Kidney (tissue), 14 donors: ENCODE measurements around the gene THSD4. TPM values are rescaled to one million over a fixed set of nuclear protein-coding genes. Genes with fewer than 3 reads are reported as not detected.

ENCODE experiments used
- DNase-seq, 5 donors: peaks; one replicate each; pipeline ENCODE4 v3.0.0-alpha.2; 2013 to 2020
- FAIRE-seq: peaks from 2 replicates; lab custom pipeline; 2012; peaks lifted over from hg19 to GRCh38; lab: Jason Lieb, UNC
- H3K27ac ChIP-seq, 2 donors: one replicate each; pipeline ENCODE4 v1.7.0; 2013; ENCODE audit warnings: low read depth in 2 of 2, low read length in 2 of 2, inconsistent platforms in 1 of 2
- H3K27me3 ChIP-seq: one replicate; pipeline ENCODE4 v1.7.1; 2013; ENCODE audit warnings: low read length, inconsistent platforms; ENCODE audit not compliant: control insufficient read depth, insufficient read depth
- H3K36me3 ChIP-seq, 3 donors: one replicate each; pipeline versions ENCODE4 v1.7.0 to v1.7.1; 2013; ENCODE audit warnings: low read length in 3 of 3, control low read depth in 1 of 3, inconsistent platforms in 1 of 3; ENCODE audit not compliant: insufficient read depth in 3 of 3, control insufficient read depth in 2 of 3
- H3K4me1 ChIP-seq, 3 donors: one replicate each; pipeline versions ENCODE4 v1.7.0 to v1.7.1; 2013; ENCODE audit warnings: low read length in 3 of 3, inconsistent platforms in 1 of 3, low read depth in 1 of 3; ENCODE audit not compliant: control insufficient read depth in 2 of 3, insufficient read depth in 2 of 3
- H3K4me3 ChIP-seq, 3 donors: one replicate each; pipeline versions ENCODE4 v1.7.0 to v1.8.1; 2013; ENCODE audit warnings: low read length in 3 of 3, control low read depth in 1 of 3, inconsistent platforms in 1 of 3
- H3K9ac ChIP-seq, 3 donors: one replicate each; pipeline versions ENCODE4 v1.7.0 to v1.7.1; 2013; ENCODE audit warnings: low read length in 3 of 3, control low read depth in 1 of 3, inconsistent platforms in 1 of 3
- H3K9me3 ChIP-seq, 3 donors: one replicate each; pipeline versions ENCODE4 v1.7.0 to v1.7.1; 2013; ENCODE audit warnings: low read length in 3 of 3, control low read depth in 1 of 3, inconsistent platforms in 1 of 3; ENCODE audit not compliant: control insufficient read depth in 2 of 3, insufficient read depth in 1 of 3
- intact Hi-C: fragments of 100-400 bp; cut with DNase I; formaldehyde crosslinking; loops from one replicate; pipeline ENCODE4 v1.11.1; 2022
- polyA plus RNA-seq: library from polyadenylated mRNA; stranded (reverse); fragments of 350-450 nt; fragmentation: Illumina TruSeq; extraction: RNeasy Lipid Tissue Mini Kit (QIAGEN cat#74804); gene quantifications from one replicate; pipeline ENCODE4 v1.2.3, GENCODE V29; 2014; ENCODE audit warnings: low read depth, low replicate concordance; ENCODE audit not compliant: insufficient read depth
- total RNA-seq: library from RNA; stranded (reverse); fragmentation: NEBNext Ultra II Directional; extraction: Animal tissue kit (Norgen Biotek cat#: 25700); gene quantifications from one replicate; pipeline ENCODE4 v1.2.1, GENCODE V29; 2021
- TF ChIP-seq, protein P1 (sequence below): IDR thresholded peaks from 3 replicates; pipeline ENCODE4 v1.5.1; 2012; ENCODE audit warnings: mild to moderate bottlenecking, moderate library complexity, borderline replicate concordance; ENCODE audit not compliant: insufficient read depth; ENCODE audit errors: extremely low read depth
- donor health status: control.
- donor health status: control.
- donor health status: control.
- donor health status: control.
- donor health status: control.
- donor health status: DM: yes; HTN: yes; CAD: no.
- donor health status: Normal renal cell carcinoma (clear cell type).

THSD4 gene
- total and polyA plus RNA-seq, 2 donors from 2014 or later, result 9.4 to 36.3 TPM

DNA sequence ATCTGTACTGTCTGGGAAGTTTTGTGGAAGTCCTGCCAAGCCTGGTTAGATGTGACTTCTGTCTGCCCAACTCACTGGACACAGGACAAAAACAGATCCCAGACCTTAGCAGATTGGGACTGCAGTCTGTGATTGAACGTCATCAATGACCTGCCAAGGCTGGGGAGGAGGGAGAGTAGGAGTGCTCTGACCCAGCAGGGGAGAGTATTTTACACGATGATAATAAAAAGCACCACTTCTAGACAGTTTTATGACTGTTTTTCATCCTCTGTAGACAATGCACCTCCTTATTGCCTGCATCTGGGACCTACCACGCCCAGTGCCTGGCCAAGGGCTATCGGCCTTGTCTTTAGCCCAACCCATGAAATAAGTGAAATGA is 592.8 kb downstream of the THSD4 start:
- Histone ChIP-seq H3K36me3 (no peaks in the 10 kb centered on the region), H3K4me3 (no peak overlapping the region), H3K27ac (peak overlapping the region in 1 of 2 donors; percentile 15), H3K4me1 (peaks cover 0 to 10% (median 6%) of the 10 kb centered on the region in 3 donors), H3K9me3 (no peaks in the 10 kb centered on the region), H3K9ac (no peak overlapping the region), H3K27me3 (no peaks in the 10 kb centered on the region)
- intact Hi-C loops, result no loop called here
- FAIRE-seq (no peak), DNase-seq (no peak)
- TF ChIP-seq, protein P1, sequence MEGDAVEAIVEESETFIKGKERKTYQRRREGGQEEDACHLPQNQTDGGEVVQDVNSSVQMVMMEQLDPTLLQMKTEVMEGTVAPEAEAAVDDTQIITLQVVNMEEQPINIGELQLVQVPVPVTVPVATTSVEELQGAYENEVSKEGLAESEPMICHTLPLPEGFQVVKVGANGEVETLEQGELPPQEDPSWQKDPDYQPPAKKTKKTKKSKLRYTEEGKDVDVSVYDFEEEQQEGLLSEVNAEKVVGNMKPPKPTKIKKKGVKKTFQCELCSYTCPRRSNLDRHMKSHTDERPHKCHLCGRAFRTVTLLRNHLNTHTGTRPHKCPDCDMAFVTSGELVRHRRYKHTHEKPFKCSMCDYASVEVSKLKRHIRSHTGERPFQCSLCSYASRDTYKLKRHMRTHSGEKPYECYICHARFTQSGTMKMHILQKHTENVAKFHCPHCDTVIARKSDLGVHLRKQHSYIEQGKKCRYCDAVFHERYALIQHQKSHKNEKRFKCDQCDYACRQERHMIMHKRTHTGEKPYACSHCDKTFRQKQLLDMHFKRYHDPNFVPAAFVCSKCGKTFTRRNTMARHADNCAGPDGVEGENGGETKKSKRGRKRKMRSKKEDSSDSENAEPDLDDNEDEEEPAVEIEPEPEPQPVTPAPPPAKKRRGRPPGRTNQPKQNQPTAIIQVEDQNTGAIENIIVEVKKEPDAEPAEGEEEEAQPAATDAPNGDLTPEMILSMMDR, result no peak

DNA sequence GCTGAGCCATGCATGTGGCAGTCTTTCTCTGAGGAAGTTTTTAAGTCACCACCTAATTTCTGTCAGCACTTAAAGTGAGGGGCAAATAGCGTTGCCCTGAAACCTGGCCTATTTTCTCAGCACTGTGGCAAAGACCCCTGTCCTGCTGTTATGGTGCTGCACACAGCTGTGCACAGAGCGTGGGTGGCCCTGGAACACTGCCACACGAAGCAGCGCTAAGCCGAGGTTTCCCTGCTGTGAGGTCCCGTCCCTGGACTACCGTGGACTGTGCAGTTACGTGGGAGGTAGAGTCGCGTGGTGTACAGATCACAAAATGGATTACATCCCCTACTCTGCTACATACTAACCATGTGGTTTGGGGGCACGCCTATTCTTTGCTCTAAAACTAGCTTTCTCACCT is 593.5 kb downstream of the THSD4 start:
- H3K27me3 ChIP-seq, result no peaks in the 10 kb centered on the region
- no peaks in the 10 kb centered on the region for H3K9me3 ChIP-seq
- intact Hi-C loops, result no loop called here
- H3K4me1 ChIP-seq, result peaks cover 0 to 10% (median 6%) of the 10 kb centered on the region in 3 donors
- no peaks in the 10 kb centered on the region for H3K36me3 ChIP-seq
- FAIRE-seq, result no peak
- H3K4me3 ChIP-seq, result no peak overlapping the region
- peak in 3 of 5 donors; percentile 20 to 74 (median 56) for DNase-seq
- H3K27ac ChIP-seq, result no peak overlapping the region
- no peak overlapping the region for H3K9ac ChIP-seq
- TF ChIP-seq, protein P1, result no peak

DNA sequence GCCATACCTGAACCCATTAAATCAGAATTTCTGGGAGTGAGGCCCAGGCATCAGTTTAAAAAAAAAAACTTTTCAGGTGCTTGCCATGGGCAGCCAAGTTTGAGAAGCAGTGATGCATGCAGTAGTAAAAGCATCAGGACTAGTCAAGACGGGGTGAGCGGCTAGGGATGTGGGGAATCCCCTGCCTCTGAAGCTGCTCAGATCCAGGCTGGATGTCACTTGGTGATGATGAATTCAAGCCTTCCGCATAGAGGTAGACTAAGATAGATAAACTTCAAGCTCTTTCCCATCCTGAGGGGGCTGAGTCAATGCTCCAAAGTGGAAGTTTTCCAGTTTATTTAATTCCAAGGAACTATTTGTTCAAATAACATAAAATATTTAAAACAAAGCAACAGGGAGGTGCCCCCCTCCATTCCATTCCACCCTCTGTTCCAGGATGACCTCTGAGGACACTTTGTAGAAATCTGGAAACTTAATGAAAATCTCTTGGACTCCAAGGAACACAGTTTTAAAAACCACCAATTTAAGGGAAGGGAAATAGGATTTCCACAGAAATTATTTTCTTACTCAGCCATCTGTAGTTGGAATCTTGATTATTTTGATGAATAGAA is 594.6 kb downstream of the THSD4 start:
- FAIRE-seq, result no peak

More for the DNA sequence above, 594.6 kb downstream of the THSD4 start:
- intact Hi-C loops, result no loop called here
- no peaks in the 10 kb centered on the region for H3K27me3 ChIP-seq
- no peak for DNase-seq
- H3K9me3 ChIP-seq, result no peaks in the 10 kb centered on the region
- no peak overlapping the region for H3K4me3 ChIP-seq
- no peak overlapping the region for H3K9ac ChIP-seq
- TF ChIP-seq, protein P1, result no peak
- H3K27ac ChIP-seq, result no peak overlapping the region
- H3K36me3 ChIP-seq, result no peaks in the 10 kb centered on the region
- H3K4me1 ChIP-seq, result peaks cover 0 to 10% (median 6%) of the 10 kb centered on the region in 3 donors
